ENCODE measurements around the gene NHERF2. TPM values are rescaled to one million over a fixed set of nuclear protein-coding genes. Genes with fewer than 3 reads are reported as not detected.
A peak's percentile ranks its signal among the peaks of the same experiment; 100 is the strongest.

Gene NHERF2
- total and polyA plus RNA-seq, 9 of the 15 experiments (the other 6 are each of a cell fraction or from before 2014, with no cell fraction given) = 0.15 to 42.0 (median 12.5) TPM

DNA sequence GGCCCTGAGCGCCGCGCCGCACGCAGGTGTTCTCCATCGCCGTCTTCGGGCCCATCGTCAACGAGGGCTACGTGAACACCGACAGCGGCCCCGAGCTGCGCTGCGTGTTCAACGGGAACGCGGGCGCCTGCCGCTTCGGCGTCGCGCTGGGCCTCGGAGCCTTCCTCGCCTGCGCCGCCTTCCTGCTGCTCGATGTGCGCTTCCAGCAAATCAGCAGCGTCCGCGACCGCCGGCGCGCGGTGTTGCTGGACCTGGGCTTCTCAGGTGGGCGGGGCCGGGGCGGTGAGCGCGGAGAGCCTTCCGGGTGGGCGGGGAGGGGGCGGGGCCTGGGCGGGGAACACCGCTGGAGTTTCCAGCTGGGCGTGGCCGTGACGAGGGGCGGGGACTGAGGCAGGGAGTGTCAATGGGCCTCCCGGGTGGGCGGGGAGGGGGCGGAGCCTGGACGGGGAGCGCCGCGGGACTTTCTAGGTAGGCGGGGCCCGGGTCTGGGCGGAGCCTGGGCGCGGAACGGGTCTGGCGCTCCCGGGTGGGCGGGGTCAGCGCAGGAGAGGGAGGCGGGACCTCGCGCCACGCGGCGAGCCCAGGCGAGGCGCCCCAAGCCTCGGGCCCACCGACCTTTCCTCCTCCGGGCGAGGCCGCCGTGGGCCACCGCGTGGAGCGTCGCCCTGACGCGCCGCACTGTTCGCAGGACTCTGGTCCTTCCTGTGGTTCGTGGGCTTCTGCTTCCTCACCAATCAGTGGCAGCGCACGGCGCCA lies 34.6 kb upstream of the NHERF2 start (continued):
- TF ChIP-seq ZNF282 (CRISPR knock-in tag; IDR thresholded peaks at IDR 0.05) (peak; percentile 85; the same call in 1 of the 2 replicates), NFIC (IDR thresholded peaks at IDR 0.05) (0 out of 2 replicates have a peak, but pooled peaks have one; percentile 8), ZNF354B (CRISPR knock-in tag; IDR thresholded peaks at IDR 0.05) (no peak), CBX1 (IDR thresholded peaks at IDR 0.05; ENCODE audit: low read depth) (0 out of 2 replicates have a peak, but pooled peaks have one; percentile 50), SOX6 (IDR thresholded peaks at IDR 0.05) (peak; percentile 43), YY1 (IDR thresholded peaks at IDR 0.05; ENCODE audit: borderline replicate concordance in 1 of 3, control insufficient read depth in 1 of 3, extremely low read depth in 1 of 3, insufficient read depth in 3 of 3, insufficient read length in 1 of 3, insufficient replicate concordance in 2 of 3, low read depth in 1 of 3, low read length in 2 of 3) (peak in 1 of 3 experiments; percentile 18), C11orf30 (IDR thresholded peaks at IDR 0.05; ENCODE audit: low read depth) (no peak), ERF (CRISPR knock-in tag; IDR thresholded peaks at IDR 0.05) (peak; percentile 94), CTBP1 (IDR thresholded peaks at IDR 0.05; ENCODE audit: borderline replicate concordance) (peak; percentile 62), FUS (optimal IDR thresholded peaks at IDR 0.05; ENCODE audit: low read depth, low read length) (peak; percentile 31), KAT7 (CRISPR knock-in tag; IDR thresholded peaks at IDR 0.05; ENCODE audit: borderline replicate concordance) (0 out of 2 replicates have a peak, but pooled peaks have one; percentile 55), FOXJ2 (tag; IDR thresholded peaks at IDR 0.05) (no peak), ELF1 (tag; IDR thresholded peaks at IDR 0.05) (peak; percentile 80), TARDBP (IDR thresholded peaks at IDR 0.05) (peak; percentile 55; the same call in 1 of the 2 replicates), MXI1 (IDR thresholded peaks at IDR 0.05; ENCODE audit: low read depth, low read length) (peak; percentile 42; the same call in 1 of the 2 replicates), SIN3B (IDR thresholded peaks at IDR 0.05; ENCODE audit: low read depth) (peak; percentile 51; the same call in 1 of the 2 replicates), NR3C1 (CRISPR knock-in tag; IDR thresholded peaks at IDR 0.05) (peak; percentile 77), POLR3G (IDR thresholded peaks at IDR 0.05; ENCODE audit: extremely low read depth, insufficient read length, insufficient replicate concordance) (no peak)
- TF ChIP-seq, protein P1, sequence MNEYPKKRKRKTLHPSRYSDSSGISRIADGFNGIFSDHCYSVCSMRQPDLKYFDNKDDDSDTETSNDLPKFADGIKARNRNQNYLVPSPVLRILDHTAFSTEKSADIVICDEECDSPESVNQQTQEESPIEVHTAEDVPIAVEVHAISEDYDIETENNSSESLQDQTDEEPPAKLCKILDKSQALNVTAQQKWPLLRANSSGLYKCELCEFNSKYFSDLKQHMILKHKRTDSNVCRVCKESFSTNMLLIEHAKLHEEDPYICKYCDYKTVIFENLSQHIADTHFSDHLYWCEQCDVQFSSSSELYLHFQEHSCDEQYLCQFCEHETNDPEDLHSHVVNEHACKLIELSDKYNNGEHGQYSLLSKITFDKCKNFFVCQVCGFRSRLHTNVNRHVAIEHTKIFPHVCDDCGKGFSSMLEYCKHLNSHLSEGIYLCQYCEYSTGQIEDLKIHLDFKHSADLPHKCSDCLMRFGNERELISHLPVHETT (CRISPR knock-in tag; conservative IDR thresholded peaks at IDR 0.05 in 1 of 2, IDR thresholded peaks at IDR 0.05 in 1 of 2) = peak in 1 of 2 experiments; percentile 67; a peak in 2 of 4 replicates
- TF ChIP-seq, protein P2, sequence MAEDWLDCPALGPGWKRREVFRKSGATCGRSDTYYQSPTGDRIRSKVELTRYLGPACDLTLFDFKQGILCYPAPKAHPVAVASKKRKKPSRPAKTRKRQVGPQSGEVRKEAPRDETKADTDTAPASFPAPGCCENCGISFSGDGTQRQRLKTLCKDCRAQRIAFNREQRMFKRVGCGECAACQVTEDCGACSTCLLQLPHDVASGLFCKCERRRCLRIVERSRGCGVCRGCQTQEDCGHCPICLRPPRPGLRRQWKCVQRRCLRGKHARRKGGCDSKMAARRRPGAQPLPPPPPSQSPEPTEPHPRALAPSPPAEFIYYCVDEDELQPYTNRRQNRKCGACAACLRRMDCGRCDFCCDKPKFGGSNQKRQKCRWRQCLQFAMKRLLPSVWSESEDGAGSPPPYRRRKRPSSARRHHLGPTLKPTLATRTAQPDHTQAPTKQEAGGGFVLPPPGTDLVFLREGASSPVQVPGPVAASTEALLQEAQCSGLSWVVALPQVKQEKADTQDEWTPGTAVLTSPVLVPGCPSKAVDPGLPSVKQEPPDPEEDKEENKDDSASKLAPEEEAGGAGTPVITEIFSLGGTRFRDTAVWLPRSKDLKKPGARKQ (CRISPR knock-in tag; IDR thresholded peaks at IDR 0.05) = peak; percentile 97
- TF ChIP-seq, protein P3, sequence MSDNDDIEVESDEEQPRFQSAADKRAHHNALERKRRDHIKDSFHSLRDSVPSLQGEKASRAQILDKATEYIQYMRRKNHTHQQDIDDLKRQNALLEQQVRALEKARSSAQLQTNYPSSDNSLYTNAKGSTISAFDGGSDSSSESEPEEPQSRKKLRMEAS (CRISPR knock-in tag; IDR thresholded peaks at IDR 0.05) = peak; percentile 96
- TF ChIP-seq, protein P4, sequence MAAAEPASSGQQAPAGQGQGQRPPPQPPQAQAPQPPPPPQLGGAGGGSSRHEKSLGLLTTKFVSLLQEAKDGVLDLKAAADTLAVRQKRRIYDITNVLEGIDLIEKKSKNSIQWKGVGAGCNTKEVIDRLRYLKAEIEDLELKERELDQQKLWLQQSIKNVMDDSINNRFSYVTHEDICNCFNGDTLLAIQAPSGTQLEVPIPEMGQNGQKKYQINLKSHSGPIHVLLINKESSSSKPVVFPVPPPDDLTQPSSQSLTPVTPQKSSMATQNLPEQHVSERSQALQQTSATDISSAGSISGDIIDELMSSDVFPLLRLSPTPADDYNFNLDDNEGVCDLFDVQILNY (CRISPR knock-in tag; IDR thresholded peaks at IDR 0.05) = peak; percentile 90

All from K562 (cell line).